CD4-positive, alpha-beta T cell (primary cell): ENCODE data around the gene DEPP1. TPM values are rescaled to one million over a fixed set of nuclear protein-coding genes. Genes with fewer than 3 reads are reported as not detected.

ENCODE experiments used
- ATAC-seq: fragments of 200-7000 bp; cut with Tn5 transposase; one replicate; pipeline ENCODE4 v1.10.0; 2022; ENCODE audit warnings: mild to moderate bottlenecking; ENCODE audit not compliant: poor library complexity
- CTCF ChIA-PET: fragments of 350-600 bp; sonication (Branson Sonifier 250); formaldehyde crosslinking; loops from one replicate; lab custom pipeline; 2021; ENCODE audit warnings: antibody characterized with exemption, inconsistent platforms; lab: Charles Lee
- POLR2A ChIA-PET: fragments of 350-600 bp; sonication (Branson Sonifier 250); formaldehyde crosslinking; loops from one replicate; lab custom pipeline; 2021; ENCODE audit warnings: antibody characterized with exemption, inconsistent platforms; lab: Charles Lee
- DNase-seq, 14 experiments: peaks; one replicate each; pipeline ENCODE4 v3.0.0-alpha.2; 2013 to 2020; ENCODE audit warnings: mixed read lengths in 2 of 14
- H3K27ac ChIP-seq, 2 donors: one replicate each; pipeline versions ENCODE4 v1.5.1 to v1.7.0; 2013; ENCODE audit warnings: low read length in 2 of 2, low read depth in 1 of 2, mild to moderate bottlenecking in 1 of 2
- H3K27me3 ChIP-seq, 2 experiments: 1 replicate in 1 of 2; 2 replicates in 1 of 2; pipeline versions ENCODE4 v1.6.1 to v1.7.0; 2013; ENCODE audit warnings: low read length in 2 of 2, control low read depth in 1 of 2, mild to moderate bottlenecking in 1 of 2, moderate library complexity in 1 of 2; ENCODE audit not compliant: insufficient read depth in 2 of 2, control insufficient read depth in 1 of 2
- H3K36me3 ChIP-seq: one replicate; pipeline ENCODE4 v1.6.1; 2013; ENCODE audit warnings: low read length, control low read depth; ENCODE audit not compliant: insufficient read depth
- H3K4me1 ChIP-seq: one replicate; pipeline ENCODE4 v1.6.1; 2013; ENCODE audit warnings: low read length, control low read depth; ENCODE audit not compliant: insufficient read depth
- H3K4me3 ChIP-seq: one replicate; pipeline ENCODE4 v1.5.1; 2013; ENCODE audit warnings: mild to moderate bottlenecking, low read length, moderate library complexity
- H3K9me3 ChIP-seq, 2 experiments: 1 replicate in 1 of 2; 2 replicates in 1 of 2; pipeline versions ENCODE4 v1.6.1 to v1.7.0; 2013; ENCODE audit warnings: low read length in 2 of 2, mild to moderate bottlenecking in 2 of 2, control low read depth in 1 of 2, moderate library complexity in 1 of 2; ENCODE audit not compliant: control insufficient read depth in 1 of 2, insufficient read depth in 1 of 2
- H3K27ac Mint-ChIP-seq: one replicate; pipeline ENCODE4 v1.8.0; 2020; ENCODE audit warnings: mixed read lengths
- H3K27me3 Mint-ChIP-seq: one replicate; pipeline ENCODE4 v1.8.0; 2021; ENCODE audit warnings: mixed read lengths
- H3K36me3 Mint-ChIP-seq: one replicate; pipeline ENCODE4 v1.8.0; 2021; ENCODE audit warnings: low read depth, mixed read lengths
- H3K4me1 Mint-ChIP-seq: one replicate; pipeline ENCODE4 v1.8.0; 2021; ENCODE audit warnings: low read depth, mixed read lengths
- H3K4me3 Mint-ChIP-seq: one replicate; pipeline ENCODE4 v1.8.0; 2020; ENCODE audit warnings: mild to moderate bottlenecking, mixed read lengths
- H3K9me3 Mint-ChIP-seq: one replicate; pipeline ENCODE4 v1.8.0; 2020; ENCODE audit warnings: mixed read lengths
- CTCF ChIP-seq: fragments of 200-600 bp; IDR thresholded peaks from one replicate; pipeline ENCODE4 v1.8.0; 2022; ENCODE audit warnings: antibody characterized with exemption, mild to moderate bottlenecking
- intact Hi-C, 2 experiments: fragments of 100-400 bp; cut with DNase I in 1 of 2; cut with micrococcal nuclease in 1 of 2; formaldehyde crosslinking; loops; one replicate each; pipeline versions ENCODE4 v1.15.1 to v1.9.0; 2023 to 2025; cut with DNase I, micrococcal nuclease
- total RNA-seq, 174 experiments: library from RNA in 2 of 174; stranded (reverse) in 2 of 174; gene quantifications; one replicate each; pipeline ENCODE4 v1.2.3 and lab custom pipeline; 2021 to 2026

The DEPP1 gene
- total RNA-seq, 2 experiments from 2014 or later, result not detected

- intact Hi-C loops, result no loop called here
- Histone ChIP-seq H3K9me3 (no peaks in the 10 kb centered on the region), H3K27ac (no peak overlapping the region), H3K4me1 (no peaks in the 10 kb centered on the region), H3K4me3 (no peak overlapping the region), H3K36me3 (no peaks in the 10 kb centered on the region), H3K27me3 (no peaks in the 10 kb centered on the region)
- Mint-ChIP-seq H3K4me3 (no peak overlapping the region), H3K4me1 (no peaks in the 10 kb centered on the region), H3K27me3 (no peaks in the 10 kb centered on the region), H3K9me3 (no peaks in the 10 kb centered on the region), H3K27ac (no peak overlapping the region), H3K36me3 (no peaks in the 10 kb centered on the region)
- DNase-seq (no peak), ATAC-seq (no peak)
- TF ChIP-seq CTCF, result no peak
- ChIA-PET CTCF (no interaction called here), POLR2A (no interaction called here)
Observed at GRCh38 chr10:44926751-44927351, 51.8 kb downstream of the DEPP1 start.

Other genes starting within 250 kb of the DEPP1 start
- gene TMEM72, start 67.5 kb downstream of the DEPP1 start, total RNA-seq, result not detected
- 1 to 10 TPM in 1 of 2 experiments, under 1 TPM in 1; 0.88 to 1.4 TPM for gene RASSF4, start 19.0 kb downstream of the DEPP1 start, total RNA-seq
- gene ZNF22, start 22.1 kb upstream of the DEPP1 start, total RNA-seq, result 10 to 100 TPM; 14.1 to 15.3 TPM